Stimulated activated CD4-positive, alpha-beta T cell treated with anti-CD3 and anti-CD28 coated beads, Interleukin-4, amount 100 ng/mL, for 24 hours (primary cell): ENCODE results near the gene APOBEC2.
A peak's percentile ranks its signal among the peaks of the same experiment; 100 is the strongest.

Experiments
- DNase-seq: peaks from one replicate; pipeline ENCODE4 v3.0.0-alpha.2; 2020

Gene APOBEC2

DNA sequence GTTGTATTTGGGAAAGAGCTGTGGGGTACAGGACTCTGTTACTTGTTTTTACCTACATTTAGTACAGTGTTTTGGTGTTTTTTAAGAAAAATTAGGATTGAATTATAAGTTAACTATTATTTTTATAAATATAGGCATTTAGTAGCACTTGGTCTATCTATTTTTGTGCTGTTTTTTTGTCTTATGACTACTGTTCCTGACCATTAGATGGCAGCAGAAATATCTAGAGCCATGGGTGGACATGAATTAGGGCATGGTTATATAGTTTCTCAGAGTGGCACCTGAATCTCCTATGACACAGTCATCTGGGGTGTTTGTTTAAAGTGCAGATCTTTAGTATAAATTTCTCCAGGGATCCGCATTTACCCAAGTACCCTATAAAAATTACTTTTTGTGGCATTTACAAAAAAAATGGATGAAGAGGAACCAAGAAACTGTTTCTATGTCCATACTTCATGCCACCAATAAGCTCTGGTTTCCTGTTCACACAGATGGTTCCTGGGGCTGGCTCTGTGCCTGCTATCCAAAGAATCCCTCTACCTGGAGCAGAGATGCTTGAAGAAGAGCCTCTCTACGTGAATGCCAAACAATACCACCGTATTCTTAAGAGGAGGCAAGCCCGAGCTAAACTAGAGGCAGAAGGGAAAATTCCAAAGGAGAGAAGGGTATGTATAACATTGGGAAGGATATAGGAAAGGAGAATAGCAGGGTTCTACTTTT is 39.6 kb downstream of the APOBEC2 start:
- no peak for DNase-seq

DNA sequence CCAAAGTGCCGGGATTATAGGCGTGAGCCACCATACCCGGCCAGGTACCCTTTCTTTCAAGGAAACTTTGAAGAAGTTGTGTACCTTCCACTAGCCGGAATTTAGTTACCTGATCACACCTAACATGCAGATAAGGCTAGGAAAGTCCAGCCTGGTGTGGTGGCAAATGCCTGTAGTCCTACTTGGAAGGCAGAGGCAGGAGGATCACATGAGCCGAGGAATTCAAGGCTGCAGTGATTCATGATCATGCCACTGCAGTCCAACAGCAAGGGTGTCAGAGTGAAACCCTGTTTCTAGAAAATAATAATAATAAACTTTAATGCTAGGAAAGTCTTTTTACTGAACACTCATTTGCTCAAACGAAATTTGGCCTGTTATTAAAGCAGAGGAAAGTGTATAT is 40.7 kb downstream of the APOBEC2 start:
- DNase-seq, result no peak

DNA sequence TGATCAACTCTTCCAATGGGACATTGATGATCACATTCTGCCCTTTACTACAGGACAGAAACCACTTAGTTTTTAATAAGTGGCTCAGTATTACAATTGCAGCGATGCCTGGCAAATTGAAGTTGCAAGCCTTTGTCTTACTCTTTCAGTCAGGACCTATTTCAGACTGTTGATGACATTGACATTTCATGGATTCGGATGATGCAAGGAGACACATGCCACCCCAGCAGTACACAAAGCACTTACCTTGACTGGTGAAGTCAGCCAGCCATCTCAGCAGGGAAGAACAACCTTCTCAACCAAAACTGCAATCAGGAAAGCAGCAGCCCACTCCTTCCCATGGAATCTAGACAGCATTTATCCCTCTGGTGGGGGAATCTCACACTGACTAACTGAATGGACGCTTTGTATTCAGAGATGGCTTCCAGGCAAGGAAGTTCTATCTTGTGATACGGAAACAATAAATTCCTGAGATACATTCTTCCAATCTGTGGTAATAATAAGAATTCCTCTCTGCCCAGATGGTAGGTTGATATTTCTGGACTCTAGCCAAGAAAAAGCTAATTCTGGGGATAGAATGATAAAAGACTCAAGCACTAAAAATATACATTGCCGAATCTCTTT is 44.6 kb downstream of the APOBEC2 start:
- no peak for DNase-seq

DNA sequence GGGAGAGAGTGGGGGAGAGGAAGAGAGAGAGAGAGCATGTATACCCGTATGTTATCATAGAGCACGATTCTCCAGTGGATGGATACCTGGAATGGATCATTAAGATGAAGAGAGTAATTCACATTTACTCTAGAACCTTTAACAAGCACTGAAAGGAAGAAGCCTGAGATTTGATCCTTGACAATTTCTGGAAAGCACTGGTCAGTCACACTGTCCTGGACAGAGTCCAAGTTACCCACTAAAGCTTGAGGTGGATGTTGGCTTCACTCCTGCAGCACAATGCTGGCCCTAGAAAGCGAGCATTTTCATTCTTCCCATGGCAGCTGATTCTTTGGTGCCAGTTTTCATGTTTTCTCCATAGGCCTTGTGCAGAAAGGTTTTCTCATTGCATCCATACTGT is 45.4 kb downstream of the APOBEC2 start:
- DNase-seq, result no peak

DNA sequence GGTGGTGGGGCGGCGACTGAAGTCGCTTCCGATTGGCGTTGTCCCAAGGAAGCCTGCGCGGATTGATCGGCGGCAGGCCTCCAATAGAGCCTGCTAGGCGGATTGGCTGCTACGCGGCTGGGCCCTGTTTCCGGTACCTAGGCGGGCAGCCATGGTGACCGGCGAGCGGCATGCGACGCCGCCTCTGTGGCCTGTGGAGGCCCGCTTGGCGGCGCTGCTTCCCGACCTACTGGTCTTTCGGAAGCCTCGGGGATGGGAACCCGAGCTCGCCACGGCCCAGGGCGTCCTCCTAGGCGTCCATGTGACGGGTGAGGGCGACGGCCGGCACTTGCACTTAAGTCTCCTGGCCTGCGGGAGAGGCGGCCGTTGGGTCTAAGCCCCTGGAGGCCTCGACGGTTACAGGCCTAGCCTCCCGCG is 47.9 kb downstream of the APOBEC2 start:
- peak; percentile 37 for DNase-seq

DNA sequence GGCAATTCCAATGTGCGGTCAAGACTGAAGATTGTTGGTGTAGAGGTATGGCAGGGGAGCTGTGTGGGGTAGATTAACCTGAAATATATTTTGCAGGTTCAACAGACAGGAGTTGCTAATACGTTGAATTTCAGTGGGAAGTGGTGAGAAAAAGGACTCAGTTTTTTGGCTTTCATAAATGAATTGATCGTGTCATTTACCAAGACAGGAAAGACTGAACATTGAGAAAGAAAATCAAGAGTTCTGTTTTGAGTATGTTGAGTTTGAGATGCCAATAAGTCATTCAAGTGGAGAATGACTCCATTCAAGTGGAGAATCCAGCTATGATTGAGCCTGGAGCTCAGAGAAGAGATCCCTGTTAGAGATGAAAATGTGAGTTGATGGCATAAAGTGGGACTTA is 50.8 kb downstream of the APOBEC2 start:
- no peak for DNase-seq

DNA sequence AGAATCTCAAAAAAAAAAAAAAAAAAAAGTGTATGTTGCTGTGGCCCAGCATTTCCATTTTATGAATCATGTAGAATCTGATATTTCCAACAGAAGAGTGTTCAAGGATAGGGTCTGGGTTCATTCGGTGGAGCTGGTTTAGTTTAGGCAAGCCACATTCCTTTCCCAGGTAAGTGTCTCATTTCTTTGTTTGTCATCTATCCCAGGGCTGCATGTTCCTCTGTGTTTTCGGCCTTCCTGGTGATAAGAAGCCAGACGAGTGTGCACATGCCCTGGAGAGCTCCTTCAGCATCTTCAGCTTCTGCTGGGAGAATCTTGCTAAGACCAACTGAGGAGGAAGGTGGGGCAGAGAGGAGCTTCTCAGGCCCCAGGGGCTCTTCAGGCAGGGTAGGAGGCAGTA is 58.0 kb downstream of the APOBEC2 start:
- DNase-seq, result no peak
